Measurements from ENCODE around the gene ACLY.
A peak's percentile ranks its signal among the peaks of the same experiment; 100 is the strongest.
"Not testable (repeated sequence)": the region's sequence is repeated elsewhere in the genome, so short reads cannot be mapped to it uniquely, and the experiment has no call there.

ACLY gene

DNA sequence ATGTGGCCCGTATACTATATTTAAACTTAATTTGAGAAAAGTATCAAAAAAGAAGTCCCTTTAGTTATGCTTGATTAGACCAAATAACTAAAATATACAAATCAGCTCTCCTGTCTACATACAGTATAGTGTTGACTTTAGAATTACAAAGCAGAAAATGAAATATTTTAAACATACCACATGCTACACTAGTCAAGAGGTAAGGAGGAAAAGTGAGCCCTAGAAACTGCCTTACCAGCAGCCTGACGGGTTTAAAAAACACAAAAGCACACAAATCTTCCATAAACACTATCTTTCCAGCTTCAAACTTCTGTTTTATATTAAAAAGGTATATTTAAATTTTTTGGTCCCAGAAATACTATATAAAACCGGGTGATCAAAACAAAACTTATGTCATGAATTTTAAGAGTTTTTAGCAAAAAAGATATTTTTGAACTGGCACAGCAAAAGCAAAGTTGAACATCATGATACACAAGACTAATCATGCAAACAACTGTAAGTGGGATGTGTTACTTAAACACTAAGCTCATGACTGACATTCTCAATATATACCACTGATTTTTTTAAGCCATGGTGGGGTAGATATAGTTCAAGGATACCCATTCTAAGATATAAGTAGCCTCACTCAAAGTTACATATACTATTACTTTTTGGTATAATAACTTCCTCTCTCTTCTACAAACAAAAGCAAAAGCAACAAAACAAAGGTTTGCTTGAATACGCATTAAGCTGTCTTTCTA lies 69.3 kb downstream of the ACLY start:
- DNase-seq (ENCODE audit: low read depth, low spot score): no peak
- H3K4me3 ChIP-seq (ENCODE audit: low read length): no peak overlapping the region

- H3K4me3 ChIP-seq (ENCODE audit: low read length): no peak overlapping the region
- DNase-seq (ENCODE audit: low read depth, low spot score): no peak
Measured at GRCh38 chr17:41848788-41849187, 70.0 kb downstream of the ACLY start.

DNA sequence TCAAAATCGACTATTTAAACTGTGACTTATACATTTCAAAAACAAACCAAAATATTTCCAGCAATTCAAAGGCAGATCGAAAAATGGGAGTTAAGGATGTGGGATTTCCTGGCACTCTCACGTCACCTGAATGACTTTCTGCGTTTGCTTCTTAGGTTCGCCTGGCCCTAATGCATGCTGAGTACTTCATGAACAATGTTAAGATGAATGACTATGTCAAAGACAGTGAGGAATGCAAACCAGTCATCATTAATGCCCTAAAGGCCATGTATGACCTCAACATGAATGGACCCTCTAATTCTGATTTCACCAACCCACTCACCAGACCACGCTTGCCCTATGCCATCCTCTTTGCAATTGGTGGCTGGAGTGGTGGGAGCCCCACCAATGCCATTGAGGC lies 73.8 kb downstream of the ACLY start:
- DNase-seq (ENCODE audit: low read depth, low spot score): no peak
- no peak overlapping the region for H3K4me3 ChIP-seq (ENCODE audit: low read length)

DNA sequence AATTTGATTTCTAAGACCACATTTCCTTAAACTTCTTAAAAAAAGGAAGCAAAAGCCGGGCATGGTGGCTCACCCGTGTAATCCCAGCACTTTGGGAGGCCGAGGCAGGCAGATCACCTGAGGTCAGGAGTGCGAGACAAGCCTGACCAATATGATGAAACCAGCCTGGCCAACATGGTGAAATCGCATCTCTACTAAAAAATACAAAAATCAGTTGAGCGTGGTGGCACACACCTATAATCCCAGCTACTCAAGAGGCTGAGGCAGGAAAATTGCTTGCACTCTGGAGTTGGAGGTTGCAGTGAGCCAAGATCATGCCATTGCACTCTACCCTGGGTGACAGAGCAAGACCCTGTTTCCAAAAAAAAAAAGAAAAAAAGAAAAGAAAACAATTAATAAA lies 78.0 kb downstream of the ACLY start:
- DNase-seq (ENCODE audit: low read depth, low spot score); H3K4me3 ChIP-seq (ENCODE audit: low read length): not testable (repeated sequence)

- not testable (repeated sequence) for DNase-seq (ENCODE audit: low read depth, low spot score); H3K4me3 ChIP-seq (ENCODE audit: low read length)
Measured at GRCh38 chr17:41839448-41839847, 79.3 kb downstream of the ACLY start.

DNA sequence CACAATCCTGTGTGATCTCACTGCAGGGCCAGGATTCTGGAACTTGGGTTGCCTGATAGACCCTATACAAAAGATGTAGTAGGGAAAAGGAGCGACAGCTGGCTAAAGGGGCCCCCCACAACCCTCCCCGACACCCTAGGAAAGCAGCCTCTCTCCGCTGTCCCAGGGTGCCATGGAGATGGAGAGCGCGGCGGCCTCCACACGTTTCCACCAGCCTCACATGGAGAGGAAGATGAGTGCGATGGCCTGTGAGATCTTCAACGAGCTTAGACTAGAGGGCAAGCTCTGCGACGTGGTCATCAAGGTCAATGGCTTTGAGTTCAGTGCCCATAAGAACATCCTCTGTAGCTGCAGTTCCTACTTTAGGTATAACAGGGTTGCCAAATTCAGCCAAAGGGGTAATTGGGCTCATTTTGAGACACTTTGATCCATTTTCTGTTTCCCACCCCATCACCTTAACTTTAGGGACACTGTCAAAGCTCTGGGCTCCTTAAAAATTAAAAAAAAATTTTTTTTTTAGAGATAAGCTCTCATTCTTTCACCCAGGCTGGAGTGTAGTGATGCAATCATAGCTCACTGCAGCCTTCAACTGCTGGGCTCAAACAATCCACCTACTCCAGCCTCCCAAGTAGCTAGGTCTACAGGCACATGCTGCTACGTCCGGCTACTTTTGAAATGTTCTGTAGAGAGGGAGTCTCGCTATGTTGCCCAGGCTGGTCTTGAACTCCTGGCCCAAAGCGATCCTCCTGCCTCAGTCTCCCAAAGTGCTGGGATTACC lies 80.8 kb downstream of the ACLY start, which contains the start of gene KLHL10:
KLHL10 (plus strand) TSS at position 65 of the 778 bp plus-strand sequence; CDS start at position 173, 108 bp downstream.
- DNase-seq (ENCODE audit: low read depth, low spot score): no peak
- H3K4me3 ChIP-seq (ENCODE audit: low read length): peak within 1 kb of the TSS; percentile 62; the same call in 1 of the 2 replicates

DNA sequence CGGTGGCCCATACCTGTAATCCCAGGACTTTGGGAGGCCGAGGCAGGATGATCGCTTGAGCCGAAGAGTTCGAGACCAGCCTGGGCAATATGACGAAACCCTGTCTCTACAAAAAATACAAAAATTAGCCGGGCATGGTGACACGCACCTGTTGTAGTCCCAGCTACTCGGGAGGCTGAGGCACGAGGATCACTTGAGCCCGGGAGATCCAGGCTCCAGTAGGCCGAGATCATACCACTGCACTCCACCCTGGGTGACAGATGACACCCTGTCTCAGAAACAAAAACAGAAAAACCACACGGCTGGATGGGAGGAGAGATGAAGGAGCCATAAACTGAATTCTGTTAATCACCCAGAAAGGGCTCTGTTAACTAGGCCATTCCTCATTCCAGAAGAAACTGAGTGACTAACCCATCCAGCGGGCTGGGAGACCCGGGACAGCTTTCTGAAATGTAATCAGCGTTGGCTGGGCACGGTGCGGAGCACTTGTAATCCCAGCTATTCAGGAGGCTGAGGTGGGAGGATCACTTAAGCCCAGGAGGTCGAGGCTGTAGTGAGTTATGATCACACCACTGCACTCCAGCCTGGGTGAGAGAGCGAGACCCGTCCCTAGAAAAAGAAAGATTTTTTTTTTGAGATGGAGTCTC lies 82.1 kb downstream of the ACLY start:
- no peak for DNase-seq (ENCODE audit: low read depth, low spot score)
- peak overlapping the region; percentile 62 for H3K4me3 ChIP-seq (ENCODE audit: low read length)

DNA sequence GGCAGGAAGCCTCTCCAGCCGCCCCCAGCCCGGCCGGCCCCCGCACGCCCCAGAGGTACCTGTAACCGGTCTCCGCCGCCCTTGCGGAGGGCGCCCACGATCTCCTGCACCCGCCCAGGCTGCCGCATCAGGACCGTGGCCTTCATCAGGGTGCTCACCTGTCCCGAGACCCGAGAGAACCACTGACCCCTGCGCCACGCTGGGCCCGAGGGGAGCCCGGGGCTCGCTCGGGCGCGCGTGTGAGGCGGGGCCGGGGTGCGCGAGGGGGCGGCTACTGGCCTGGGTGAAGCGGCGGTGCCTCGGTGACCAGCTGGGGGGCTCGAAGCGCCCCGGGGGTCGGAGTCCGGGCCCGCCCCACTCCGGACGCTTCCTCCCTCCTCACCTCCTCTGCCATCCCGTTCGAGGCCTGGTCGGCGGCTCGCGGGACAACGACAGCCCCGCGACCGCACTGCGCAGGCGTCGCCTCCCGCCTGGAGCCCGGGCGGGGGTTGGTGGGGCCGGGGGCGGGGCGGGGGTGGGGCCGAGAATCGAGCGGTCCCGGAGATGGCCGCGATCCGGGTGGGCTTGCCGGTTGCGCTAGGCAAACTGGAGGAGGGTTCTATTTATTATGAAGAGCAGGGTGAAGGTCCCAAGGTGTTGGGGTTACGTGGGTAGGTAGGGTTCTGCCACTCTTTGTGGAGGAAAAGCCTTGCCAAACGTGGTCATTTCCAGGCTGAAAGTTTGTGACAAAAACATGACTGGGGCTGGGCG lies 82.8 kb downstream of the ACLY start, which contains the start of gene NT5C3B:
NT5C3B (minus strand) TSS at position 433 of the 750 bp plus-strand sequence; CDS start at position 394, 39 bp downstream.
- peak within 1 kb of the TSS; percentile 62 for H3K4me3 ChIP-seq (ENCODE audit: low read length)
- DNase-seq (ENCODE audit: low read depth, low spot score): no peak

DNA sequence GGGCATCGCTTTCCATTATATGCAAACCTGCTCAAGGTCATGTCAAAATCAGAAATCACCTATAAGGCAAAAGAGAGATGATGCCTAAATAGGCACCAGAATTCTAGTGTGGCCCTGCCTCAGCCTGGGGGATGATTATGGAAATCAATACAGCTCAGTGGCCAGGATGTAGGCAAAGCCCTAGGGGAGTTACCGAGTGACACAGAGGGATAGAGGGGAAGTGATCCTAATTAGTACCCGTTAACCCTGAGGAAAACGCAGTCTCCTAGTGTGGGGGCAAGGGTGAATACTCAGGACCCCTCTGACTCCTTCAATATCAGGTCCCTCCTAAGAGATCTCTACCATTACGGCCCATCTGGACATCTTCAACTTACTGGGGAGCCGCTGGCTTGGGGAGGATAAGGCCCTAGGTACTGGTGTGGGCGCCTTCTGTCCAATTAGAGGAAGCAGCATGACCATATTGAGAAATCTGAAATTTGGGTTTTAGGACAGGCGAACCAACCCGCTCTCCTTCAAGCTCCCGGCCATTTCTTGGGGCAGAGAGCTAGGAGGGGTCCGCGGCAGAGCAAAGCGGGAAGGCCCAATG lies 83.4 kb downstream of the ACLY start:
- no peak for DNase-seq (ENCODE audit: low read depth, low spot score)
- H3K4me3 ChIP-seq (ENCODE audit: low read length): peak overlapping the region; percentile 62

- DNase-seq (ENCODE audit: low read depth, low spot score); H3K4me3 ChIP-seq (ENCODE audit: low read length): not testable (repeated sequence)
Measured at GRCh38 chr17:41829961-41830360, 88.8 kb downstream of the ACLY start.

DNA sequence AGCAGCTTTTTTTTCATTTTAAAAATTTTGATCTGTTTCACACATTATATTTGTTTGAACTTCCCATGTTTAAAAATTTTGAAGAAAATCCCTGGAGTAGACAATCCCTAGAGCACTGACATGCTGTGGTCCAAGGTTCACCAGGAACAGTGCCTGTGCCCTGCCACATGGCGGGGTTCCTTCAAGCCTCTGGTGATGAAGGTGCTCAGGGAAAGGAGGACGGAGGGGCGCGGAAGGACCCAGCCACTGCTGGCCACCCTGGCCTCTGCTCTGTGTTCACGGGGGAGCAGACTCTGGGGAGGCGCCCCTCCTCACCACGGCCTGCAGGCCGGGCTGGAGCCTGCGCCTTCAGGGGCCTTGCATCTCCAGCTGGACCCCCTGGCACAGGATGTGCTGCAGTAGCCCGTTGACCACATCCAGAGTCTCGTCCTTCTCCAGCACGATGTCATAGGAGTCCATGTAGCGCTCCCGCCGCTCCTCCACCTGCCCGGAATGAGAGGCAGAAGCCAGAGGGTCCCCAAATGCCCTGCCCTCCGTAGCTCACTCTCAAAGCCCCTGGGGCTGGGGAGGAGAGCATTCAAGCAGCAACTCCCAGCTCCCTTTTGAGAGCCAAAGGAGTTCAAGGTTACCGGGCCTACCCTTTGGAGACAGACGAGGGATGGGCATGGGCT lies 93.4 kb downstream of the ACLY start:
- no peak for DNase-seq (ENCODE audit: low read depth, low spot score)
- H3K4me3 ChIP-seq (ENCODE audit: low read length): no peak overlapping the region

- no peak for DNase-seq (ENCODE audit: low read depth, low spot score)
- no peak overlapping the region for H3K4me3 ChIP-seq (ENCODE audit: low read length)
Measured at GRCh38 chr17:41824086-41824485, 94.7 kb downstream of the ACLY start.

- no peak for DNase-seq (ENCODE audit: low read depth, low spot score)
- H3K4me3 ChIP-seq (ENCODE audit: low read length): no peak overlapping the region
Measured at GRCh38 chr17:41823580-41823979, 95.2 kb downstream of the ACLY start.

DNA sequence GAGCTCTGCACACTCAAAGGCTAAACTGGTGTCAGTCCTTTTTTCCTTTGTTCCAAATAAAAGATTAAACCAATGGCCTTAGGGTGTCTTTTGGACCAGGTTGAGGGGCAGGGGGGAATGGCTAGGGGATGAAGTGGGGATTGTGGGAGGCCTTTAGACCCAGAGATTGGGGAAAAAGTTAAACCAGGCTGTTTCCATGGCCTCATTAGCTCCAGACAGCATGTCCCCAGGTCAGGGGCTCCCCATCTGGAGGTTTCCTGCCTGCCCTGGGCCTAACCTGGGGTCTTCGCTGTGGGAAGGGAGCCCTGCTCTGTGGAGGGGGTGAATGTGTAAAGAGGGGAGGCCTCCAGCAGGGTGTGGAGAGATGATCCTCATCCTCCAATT lies 95.6 kb downstream of the ACLY start:
- no peak overlapping the region for H3K4me3 ChIP-seq (ENCODE audit: low read length)
- no peak for DNase-seq (ENCODE audit: low read depth, low spot score)

DNA sequence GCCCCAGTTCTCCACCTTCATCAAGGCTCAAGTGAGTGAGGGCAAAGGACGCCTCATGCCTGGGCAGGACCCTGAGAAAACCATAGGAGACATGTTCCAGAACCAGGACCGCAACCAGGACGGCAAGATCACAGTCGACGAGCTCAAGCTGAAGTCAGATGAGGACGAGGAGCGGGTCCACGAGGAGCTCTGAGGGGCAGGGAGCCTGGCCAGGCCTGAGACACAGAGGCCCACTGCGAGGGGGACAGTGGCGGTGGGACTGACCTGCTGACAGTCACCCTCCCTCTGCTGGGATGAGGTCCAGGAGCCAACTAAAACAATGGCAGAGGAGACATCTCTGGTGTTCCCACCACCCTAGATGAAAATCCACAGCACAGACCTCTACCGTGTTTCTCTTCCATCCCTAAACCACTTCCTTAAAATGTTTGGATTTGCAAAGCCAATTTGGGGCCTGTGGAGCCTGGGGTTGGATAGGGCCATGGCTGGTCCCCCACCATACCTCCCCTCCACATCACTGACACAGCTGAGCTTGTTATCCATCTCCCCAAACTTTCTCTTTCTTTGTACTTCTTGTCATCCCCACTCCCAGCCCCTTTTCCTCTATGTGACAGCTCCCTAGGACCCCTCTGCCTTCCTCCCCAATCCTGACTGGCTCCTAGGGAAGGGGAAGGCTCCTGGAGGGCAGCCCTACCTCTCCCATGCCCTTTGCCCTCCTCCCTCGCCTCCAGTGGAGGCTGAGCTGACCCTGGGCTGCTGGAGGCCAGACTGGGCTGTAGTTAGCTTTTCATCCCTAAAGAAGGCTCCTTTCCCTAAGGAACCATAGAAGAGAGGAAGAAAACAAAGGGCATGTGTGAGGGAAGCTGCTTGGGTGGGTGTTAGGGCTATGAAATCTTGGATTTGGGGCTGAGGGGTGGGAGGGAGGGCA lies 96.3 kb downstream of the ACLY start:
- no peak for DNase-seq (ENCODE audit: low read depth, low spot score)
- no peak overlapping the region for H3K4me3 ChIP-seq (ENCODE audit: low read length)

DNA sequence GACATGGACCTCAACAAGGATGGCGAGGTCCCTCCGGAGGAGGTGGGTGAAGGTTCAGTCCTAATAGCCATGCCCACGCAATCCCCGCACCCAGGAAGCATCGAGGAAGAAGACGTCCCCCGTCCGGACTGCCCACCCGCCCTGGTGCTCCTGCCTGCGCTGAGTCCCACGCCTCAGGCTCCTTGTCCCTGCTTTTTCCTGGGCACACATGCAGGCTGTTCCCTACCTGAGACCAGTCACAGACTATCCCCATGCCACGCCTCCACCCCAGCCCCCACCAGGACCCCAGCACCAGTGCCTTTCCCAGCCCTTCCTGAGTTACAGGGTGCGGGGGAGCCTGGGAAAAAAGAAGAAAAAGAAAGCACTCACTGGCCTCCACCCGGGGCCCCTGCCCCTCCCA lies 97.0 kb downstream of the ACLY start:
- DNase-seq (ENCODE audit: low read depth, low spot score): no peak

DNA sequence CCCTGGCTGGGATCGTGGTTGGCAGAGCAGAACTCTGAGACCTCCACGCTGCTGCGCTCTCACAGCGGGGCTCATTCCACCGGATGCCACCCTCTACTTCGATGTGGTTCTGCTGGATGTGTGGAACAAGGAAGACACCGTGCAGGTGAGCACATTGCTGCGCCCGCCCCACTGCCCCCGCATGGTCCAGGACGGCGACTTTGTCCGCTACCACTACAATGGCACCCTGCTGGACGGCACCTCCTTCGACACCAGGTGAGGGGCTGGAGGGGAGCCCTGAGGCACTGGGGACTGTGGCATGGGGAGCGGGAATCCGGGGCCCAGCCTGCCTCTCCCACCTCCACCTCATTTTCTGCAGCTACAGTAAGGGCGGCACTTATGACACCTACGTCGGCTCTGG lies 100.7 kb downstream of the ACLY start:
- H3K4me3 ChIP-seq (ENCODE audit: low read length): no peak overlapping the region
- no peak for DNase-seq (ENCODE audit: low read depth, low spot score)

More for the DNA sequence above, 97.0 kb downstream of the ACLY start:
- no peak overlapping the region for H3K4me3 ChIP-seq (ENCODE audit: low read length)
